GM19240 (cell line): ENCODE results near the gene DEAF1.
"Not testable (repeated sequence)": the region's sequence is repeated elsewhere in the genome, so short reads cannot be mapped to it uniquely, and the experiment has no call there.

Source experiments
- DNase-seq: peaks from one replicate; pipeline ENCODE4 v3.0.0; 2011; ENCODE audit warnings: low spot score; ENCODE audit not compliant: insufficient read length

The DEAF1 gene

GRCh38 chr11:701741-702461 lies 6.9 kb upstream of the DEAF1 start:
- no peak for DNase-seq

GRCh38 chr11:699753-700152 lies 4.7 kb upstream of the DEAF1 start:
- DNase-seq = no peak

GRCh38 chr11:699116-699508 lies 4.1 kb upstream of the DEAF1 start:
- no peak for DNase-seq

- DNase-seq = no peak
These were observed 3.6 kb upstream of the DEAF1 start for GRCh38 chr11:698493-699115.

GRCh38 chr11:697811-698311 lies 2.8 kb upstream of the DEAF1 start:
- no peak for DNase-seq

DNA sequence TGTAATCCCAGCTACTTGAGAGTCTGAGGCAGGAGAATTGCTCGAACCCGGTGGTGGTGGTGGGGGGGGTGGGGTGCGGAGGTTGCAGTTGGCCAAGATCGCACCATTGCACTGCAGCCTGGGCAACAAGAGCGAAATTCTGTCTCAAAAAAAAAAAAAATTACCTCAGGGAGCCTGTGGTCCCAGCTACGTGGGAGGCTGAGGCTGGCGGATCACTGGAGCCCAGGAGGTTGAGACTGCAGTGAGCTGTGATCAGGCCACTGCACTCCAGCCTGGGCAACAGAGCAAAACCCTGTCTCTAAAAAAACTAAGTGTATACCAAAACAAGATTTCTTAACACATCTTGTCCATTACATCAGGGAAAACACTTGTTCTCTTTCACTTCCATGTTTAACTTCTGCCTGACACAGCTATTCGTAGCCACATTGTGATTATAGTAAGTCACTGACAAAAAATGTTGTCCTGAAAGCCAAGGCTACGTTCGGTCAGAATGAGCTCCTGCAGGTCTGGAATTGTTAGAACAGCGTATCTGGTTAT lies 2.0 kb upstream of the DEAF1 start:
- no peak for DNase-seq

DNA sequence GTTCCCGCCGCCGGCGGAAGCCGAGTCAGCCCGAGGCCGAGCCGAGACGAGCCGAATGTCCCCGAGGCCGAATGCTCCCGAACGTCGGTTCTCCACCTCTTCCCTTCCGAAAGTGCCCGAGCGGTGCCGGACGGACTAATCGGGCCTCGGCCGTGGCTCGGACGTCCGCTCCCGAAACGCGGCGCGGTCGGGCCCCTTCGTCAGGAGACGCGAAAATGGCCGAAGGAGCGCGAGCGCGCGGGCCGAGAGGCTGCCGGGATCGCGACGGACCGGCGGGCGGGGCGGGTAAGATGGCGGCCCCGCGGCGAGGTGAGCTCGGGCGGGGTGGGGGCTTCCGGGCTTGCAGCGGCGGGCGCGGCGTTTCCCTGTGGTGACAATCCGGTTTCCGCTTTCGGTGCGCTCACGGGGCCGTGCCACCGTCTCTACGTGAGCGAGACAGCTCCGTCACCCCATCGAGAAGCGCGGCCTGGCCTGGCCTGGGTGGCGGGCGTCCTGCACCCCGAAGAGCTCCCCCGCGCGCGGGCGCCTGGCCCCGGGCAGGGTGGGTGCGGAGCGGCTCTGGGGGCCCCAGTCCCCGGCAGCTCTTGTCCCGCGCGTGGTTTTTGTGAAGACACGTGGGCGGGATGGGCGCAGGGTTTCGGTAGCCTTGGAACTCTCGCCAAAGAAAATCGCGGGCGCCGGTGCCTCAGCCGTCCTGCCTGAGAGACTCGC lies 671 bp upstream of the DEAF1 start, which contains the start of gene TMEM80:
TSS of gene TMEM80 (plus strand) at position 279 of the 711 bp plus-strand sequence. CDS start at position 291, 12 bp downstream.
- peak; percentile 61 for DNase-seq

DNA sequence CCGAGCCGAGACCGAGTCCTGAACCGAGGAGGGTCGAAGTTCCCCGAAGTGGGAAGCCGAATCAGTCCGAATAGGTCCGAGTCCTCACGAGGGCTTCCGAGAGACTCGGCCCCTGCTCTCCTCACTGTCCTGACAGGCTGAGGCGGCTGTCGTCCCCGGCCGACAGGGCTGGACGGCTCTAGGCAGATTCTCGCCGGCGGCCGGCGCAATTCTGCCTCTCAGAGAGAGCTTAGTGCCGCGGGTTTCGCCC lies 191 bp upstream of the DEAF1 start:
- DNase-seq = no peak

DNA sequence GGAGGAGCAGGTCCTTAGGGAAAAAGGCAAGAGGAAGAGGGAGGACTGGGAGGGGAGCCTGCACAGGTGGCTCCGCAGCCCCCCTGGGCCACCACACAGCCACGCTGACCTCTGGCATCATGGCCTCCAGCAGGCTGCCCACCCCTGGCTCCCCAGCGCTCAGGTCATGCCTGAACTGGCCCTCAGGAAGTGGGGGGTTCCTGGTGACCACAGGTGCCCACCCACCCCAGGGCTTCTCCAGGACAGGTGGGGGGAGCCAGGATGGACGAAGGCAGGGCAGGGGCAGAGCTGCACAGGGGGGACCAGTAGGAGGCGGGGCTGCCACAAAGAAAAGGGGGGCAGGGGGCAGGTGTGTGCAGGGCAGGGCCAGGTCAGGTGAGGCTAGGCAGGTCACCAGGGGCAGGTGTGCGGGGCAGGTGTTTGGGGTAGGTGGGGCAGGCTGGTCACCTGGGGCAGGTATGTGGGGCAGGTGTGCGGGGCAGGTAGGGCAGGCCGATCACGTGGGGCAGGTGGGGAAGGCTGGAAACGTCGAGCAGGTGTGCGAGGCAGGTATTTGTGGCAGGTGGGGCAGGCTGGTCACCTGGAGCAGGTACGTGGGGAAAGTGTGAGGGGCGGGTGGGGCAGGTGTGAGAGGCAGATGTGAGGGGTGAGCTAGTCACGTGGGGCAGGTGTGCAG lies 997 bp downstream of the DEAF1 start:
- DNase-seq = no peak

- DNase-seq = no peak
These were observed 1.6 kb downstream of the DEAF1 start for GRCh38 chr11:693415-693831.

DNA sequence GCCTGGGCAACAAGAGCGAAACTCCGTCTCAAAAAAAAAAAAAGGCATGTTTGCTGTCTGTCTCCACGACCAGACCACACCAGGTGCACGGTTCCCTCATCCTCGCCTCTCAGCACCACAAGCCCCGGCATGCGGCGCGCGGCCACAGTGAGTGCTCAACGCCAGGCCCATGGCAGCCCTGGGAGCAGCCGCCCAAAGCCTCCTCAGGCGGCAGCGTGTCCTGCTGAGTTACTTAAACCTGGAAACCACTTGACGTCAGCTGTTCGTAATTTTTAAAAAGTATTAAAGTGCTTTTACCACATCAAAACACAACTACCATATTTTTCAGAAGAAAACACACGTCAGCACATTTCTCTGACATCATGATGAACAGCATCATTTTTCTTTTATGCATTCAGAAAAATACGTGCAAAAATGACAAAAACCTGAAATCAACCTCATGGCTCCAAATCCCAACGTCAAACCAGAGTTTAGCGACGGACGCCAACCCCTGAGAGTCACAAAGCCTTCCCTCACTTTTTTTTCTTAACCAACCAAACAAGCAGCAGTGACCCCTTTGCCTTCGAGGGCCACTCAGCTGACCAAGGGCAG lies 2.1 kb downstream of the DEAF1 start:
- no peak for DNase-seq

DNA sequence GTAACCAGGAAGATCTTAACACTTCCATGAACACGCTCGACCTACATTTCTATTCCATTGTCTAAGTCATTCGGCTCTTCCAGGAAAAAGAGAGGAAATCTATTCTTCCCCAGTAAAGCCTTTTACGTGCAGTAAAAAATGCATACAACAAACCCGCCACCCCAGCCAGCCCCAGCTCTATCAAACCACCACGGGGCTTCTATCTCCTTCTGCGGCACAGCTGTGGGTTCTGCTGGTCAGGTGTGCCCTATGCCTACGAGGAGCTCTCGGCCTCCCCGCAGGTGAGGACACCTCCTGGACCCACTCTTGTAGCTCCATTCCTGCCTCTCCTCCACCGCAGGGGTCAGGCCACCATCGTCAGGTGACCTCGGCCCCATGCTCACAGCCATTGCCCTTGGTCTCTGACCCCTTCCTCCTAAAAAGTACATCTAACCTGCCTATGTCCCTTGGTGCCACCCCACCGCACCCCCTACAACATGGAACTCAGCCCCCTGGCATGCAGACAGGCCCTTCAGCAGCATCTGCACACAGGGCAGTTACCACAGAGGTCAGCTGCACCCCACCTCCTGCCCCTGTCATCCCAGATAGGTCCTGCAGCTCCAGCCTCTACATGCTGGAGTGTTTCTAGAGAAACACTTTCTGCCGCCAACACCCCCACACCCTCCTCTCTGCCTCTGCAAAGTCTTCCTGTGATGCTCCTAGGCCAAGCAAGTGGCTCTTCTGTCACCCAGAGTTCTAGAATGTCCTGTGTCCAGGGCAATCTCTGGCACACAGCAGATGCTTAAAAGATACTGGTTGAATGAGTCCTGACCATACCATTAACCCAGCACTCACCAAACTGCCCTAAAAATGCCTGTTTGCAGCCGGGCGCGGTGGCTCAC lies 3.1 kb downstream of the DEAF1 start:
- DNase-seq = no peak

DNA sequence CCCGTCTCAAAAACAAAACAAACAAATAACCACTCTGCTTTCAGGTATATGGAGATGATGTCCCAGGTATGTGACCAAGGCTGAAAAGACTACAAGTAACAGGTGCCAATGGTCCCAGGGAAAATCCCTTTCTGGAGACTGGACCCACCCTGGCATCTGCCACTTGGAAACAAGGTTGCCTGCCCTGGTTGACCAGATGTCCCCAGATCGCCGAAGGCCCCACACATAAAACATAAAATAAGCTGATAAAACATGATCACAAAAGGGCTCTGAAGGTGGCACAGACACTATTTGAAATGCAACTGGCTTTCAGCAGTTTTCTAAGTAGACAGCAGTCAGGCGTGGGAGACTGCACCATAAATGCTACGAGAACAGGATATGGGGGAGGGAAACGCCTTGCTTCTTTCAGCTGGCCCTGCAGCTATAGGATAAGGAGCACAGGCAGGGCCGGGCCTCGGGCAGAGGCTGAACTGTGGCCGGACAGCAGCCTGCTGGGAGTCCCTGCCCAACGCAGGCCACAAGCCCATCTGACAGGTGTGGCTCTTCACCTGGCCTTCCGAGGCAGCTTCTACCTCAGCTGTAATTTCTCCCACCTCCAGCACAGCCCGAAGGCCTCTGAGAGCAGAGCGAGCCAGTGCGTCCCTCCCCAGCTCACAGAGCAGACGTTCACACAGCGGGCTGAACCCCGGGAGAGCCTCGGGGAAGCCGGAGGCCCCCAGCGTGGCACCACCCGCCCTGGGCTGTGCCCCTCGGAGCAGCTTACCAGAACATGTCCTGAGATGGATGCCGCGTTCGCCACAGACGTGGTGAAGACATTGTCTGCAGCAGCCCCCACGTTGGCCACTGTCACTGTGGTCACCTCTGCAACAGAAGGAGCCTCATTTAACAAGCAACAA lies 4.0 kb downstream of the DEAF1 start:
- DNase-seq = no peak

DNA sequence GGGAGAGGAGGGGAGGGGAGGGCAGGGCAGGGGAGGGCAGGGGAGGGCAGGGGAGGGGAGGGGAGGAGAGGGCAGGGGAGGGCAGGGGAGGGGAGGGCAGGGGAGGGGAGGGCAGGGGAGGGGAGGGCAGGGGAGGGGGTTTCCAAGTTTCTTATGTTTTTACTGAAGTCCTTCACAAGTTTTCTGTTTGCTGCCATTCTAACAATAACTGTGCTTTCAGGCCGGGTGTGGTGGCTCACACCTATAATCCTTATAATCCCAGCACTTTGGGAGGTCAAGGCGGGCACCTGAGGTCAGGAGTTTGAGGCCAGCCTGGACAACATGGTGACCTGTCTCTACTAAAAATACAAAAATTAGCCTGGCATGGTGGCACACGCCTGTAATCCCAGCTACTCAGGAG lies 4.8 kb downstream of the DEAF1 start:
- DNase-seq = not testable (repeated sequence)

- DNase-seq = no peak
These were observed 5.4 kb downstream of the DEAF1 start for GRCh38 chr11:689625-690024.

DNA sequence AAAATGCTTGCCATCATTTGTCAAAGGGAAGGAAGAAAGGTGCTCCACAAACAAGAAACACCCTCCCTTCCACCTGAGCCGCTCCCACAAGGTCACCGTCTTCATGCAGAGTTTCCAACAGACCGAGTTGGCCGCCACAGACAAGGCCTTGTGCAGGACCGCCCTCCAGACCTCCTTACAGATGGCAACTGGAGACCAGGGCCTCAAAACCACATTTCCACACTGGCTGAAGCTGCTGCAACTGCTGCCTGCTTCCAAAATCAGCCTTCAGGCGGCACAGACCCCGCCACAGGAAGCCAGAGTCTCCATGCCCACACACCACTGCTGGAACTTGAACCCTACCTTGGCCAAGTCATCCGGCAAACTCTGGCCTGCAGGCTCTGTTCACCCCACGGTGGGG lies 6.3 kb downstream of the DEAF1 start:
- DNase-seq = no peak

GRCh38 chr11:687751-688150 lies 7.3 kb downstream of the DEAF1 start:
- DNase-seq = no peak

DNA sequence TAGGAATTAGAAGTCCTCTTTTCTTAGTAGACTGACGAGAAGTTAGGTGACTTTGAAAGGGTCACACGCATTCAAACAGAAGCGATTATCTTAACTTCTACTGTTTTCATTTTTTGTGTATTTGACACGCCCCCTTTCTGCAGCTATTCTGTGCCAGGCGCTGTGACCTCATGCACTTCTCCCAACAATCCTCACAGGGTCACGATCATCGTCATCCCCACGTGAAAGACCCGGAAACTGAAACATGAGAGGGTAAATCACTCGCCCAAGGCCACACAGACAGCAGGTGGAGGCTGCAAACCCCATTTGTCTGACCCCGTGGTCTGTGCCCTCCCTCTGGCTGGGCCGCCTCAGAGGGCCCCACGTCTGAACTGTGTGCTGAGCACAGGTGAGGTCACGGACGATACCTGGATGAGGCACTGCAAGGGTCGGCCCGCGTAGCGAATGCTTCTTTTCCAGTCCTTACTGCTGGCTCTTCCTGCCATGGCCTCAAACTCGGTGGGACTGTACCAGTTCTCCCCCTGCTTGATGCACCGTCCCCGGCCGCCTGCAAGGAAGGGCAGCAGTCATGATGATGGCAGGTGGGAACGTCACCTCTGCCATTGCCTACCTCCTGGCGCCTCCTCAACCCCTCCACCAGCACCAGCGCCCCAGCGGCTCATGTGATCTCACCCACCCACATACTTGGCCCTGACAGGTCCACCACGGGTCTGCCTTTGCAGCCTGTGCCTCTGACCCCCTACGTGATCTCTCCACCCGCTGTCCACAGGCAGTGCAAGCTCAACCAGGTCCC lies 8.4 kb downstream of the DEAF1 start:
- no peak for DNase-seq

DNA sequence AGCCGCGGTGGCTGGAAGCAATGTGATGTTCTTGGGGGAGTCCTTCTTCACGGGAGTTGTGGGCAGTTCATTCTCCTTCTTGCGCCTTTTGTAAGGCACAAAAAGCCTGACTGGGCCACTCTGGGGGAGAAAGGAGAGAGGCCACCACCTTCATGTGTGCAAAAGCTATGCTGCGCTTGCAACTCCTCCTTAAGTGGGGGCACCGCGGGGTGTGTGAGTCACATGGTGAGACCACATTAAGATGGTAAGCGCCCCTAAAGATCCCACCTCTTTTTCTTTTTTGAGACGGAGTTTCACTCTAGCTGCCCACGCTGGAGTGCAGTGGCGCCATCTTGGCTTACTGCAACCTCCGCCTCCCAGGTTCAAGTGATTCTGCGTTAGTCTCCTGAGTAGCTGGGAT lies 14.1 kb downstream of the DEAF1 start:
- DNase-seq = no peak
